ENCODE results near the gene AXL. TPM values are rescaled to one million over a fixed set of nuclear protein-coding genes. Genes with fewer than 3 reads are reported as not detected.
"Not testable (repeated sequence)": the region's sequence is repeated elsewhere in the genome, so short reads cannot be mapped to it uniquely, and the experiment has no call there.

The AXL gene
- total RNA-seq, result under 1 TPM; 0.36 to 0.50 TPM

- Mint-ChIP-seq H3K27ac (no peak within 1 kb of the TSS), H3K9me3 (no peaks in the 10 kb centered on the region), H3K27me3 (peaks cover 33% of the 10 kb centered on the region), H3K4me1 (ENCODE audit: low read depth) (peaks cover 6% of the 10 kb centered on the region), H3K36me3 (ENCODE audit: low read depth) (no peaks in the 10 kb centered on the region), H3K4me3 (no peak within 1 kb of the TSS)
- ATAC-seq (no peak), DNase-seq (no peak)
- intact Hi-C loops (cut with micrococcal nuclease), result no loop called here
- no peak for TF ChIP-seq CTCF (IDR thresholded peaks at IDR 0.05)
- POLR2A ChIA-PET, result no interaction called here
- CTCF ChIA-PET, result no interaction called here
Measured at GRCh38 chr19:41218615-41219507, at the start of gene AXL. Gene AXL (plus strand): TSS chr19:41219223. CDS start chr19:41219393, 170 bp downstream.

- CTCF ChIA-PET, result no interaction called here
- ATAC-seq (no peak), DNase-seq (no peak)
- no peak for TF ChIP-seq CTCF (IDR thresholded peaks at IDR 0.05)
- intact Hi-C loops (cut with micrococcal nuclease), result no loop called here
- peaks cover 10% of the 10 kb centered on the region for H3K4me1 Mint-ChIP-seq (ENCODE audit: low read depth)
- POLR2A ChIA-PET, result no interaction called here
- H3K27ac Mint-ChIP-seq, result no peak overlapping the region
- no peaks in the 10 kb centered on the region for H3K27me3 Mint-ChIP-seq
- H3K4me3 Mint-ChIP-seq, result no peak overlapping the region
- no peaks in the 10 kb centered on the region for H3K36me3 Mint-ChIP-seq (ENCODE audit: low read depth)
- H3K9me3 Mint-ChIP-seq, result no peaks in the 10 kb centered on the region
Measured at GRCh38 chr19:41172297-41173164, 46.5 kb upstream of the AXL start.

DNA sequence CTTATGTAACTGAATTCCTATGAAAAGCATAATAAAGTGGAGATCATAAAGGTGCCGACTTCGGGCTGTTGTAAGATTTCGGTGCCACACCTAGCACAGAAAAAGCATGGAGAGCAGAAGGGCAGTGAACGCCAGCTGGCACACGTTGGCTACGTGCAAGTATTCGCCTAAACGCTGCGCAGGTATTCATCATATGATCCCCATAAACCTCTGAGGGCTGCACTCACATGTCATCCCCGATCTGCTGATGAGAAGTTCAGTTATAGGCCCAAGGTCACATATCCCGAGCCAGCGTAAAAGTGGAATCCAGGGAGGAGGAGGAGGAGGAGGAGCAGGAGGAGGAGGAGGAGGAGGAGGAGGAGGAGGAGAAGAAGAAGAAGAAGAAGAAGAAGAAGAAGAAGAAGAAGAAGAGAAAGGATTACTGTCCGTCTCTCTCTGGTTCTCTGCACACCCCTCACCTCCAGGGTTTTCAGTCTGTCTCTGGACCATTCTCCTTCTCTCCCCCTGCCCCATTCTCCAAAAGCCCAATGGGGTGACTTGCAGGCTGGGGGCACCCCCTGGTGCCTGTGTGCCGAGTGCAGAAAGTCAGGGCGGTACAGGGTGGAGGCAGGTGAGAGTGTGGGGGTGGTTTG lies 44.6 kb upstream of the AXL start:
- ChIA-PET POLR2A (no interaction called here), CTCF (no interaction called here)
- intact Hi-C loops (cut with micrococcal nuclease), result no loop called here
- no peak for TF ChIP-seq CTCF (IDR thresholded peaks at IDR 0.05)
- no peak overlapping the region for H3K4me3 Mint-ChIP-seq
- peaks cover 10% of the 10 kb centered on the region for H3K4me1 Mint-ChIP-seq (ENCODE audit: low read depth)
- no peak for DNase-seq
- H3K9me3 Mint-ChIP-seq, result no peaks in the 10 kb centered on the region
- H3K27ac Mint-ChIP-seq, result no peak overlapping the region
- H3K27me3 Mint-ChIP-seq, result no peaks in the 10 kb centered on the region
- no peaks in the 10 kb centered on the region for H3K36me3 Mint-ChIP-seq (ENCODE audit: low read depth)
- ATAC-seq, result no peak

DNA sequence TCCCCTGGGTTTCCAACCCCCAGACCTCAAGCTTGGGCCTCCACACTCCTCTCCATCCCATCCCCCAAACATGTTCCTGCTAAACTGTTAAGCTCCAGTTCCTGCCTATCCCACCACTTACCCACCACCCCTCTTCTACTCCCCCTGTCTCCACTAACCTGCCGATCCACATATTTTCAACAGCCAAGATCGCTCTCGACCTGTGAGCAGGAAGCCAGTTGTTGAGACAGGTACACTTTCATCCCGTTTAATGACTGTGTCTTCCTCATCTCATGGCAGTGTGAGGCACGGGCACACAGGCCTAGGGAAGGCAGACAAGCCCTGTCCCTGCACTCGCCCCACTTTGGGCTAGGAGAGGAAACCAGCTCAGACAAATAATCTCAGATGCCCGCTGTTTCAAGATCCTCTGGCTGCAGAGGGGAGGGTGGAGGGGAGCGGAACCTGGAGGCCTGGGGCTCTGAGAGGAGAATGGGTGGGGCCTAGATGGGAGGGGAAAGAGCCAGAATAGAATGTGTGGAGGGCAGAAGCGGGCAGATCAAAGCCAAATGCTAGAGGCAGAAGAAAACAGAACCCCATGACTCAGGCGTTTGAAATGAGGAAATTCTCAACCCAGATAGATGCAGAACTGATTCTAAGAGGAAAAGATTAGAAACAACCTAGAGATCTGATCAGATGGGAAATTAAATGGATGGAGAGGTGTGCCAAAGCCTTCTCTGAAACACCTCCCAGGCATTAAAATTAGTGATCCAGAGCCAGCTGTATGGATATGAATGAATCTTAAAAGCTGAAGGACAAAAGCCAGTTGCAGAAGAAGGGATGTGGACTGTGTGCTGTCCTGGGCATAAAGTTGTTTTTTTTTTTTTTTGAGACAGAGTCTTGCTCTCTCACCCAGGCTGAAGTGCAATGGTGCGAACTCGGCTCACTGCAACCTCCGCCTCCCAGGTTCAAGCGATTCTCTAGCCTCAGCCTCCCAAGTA lies 42.9 kb upstream of the AXL start:
- CTCF ChIA-PET, result no interaction called here
- Mint-ChIP-seq H3K27me3 (no peaks in the 10 kb centered on the region), H3K36me3 (ENCODE audit: low read depth) (no peaks in the 10 kb centered on the region), H3K4me3 (no peak overlapping the region), H3K27ac (peak overlapping the region; percentile 29), H3K4me1 (ENCODE audit: low read depth) (peaks cover 10% of the 10 kb centered on the region), H3K9me3 (no peaks in the 10 kb centered on the region)
- ATAC-seq (peak; percentile 100), DNase-seq (peak; percentile 74)
- TF ChIP-seq CTCF (IDR thresholded peaks at IDR 0.05), result no peak
- POLR2A ChIA-PET, result no interaction called here
- intact Hi-C loops (cut with micrococcal nuclease), result no loop called here

GRCh38 chr19:41180173-41180572 lies 38.9 kb upstream of the AXL start:
- not testable (repeated sequence) for ATAC-seq

More at GRCh38 chr19:41180173-41180572, 38.9 kb upstream of the AXL start:
- CTCF ChIA-PET; DNase-seq; H3K27me3 Mint-ChIP-seq; H3K9me3 Mint-ChIP-seq; H3K4me1 Mint-ChIP-seq (ENCODE audit: low read depth); POLR2A ChIA-PET; H3K27ac Mint-ChIP-seq; H3K4me3 Mint-ChIP-seq; H3K36me3 Mint-ChIP-seq (ENCODE audit: low read depth); intact Hi-C loops (cut with micrococcal nuclease): not testable (repeated sequence)

Measured in activated CD8-positive, alpha-beta T cell treated with anti-CD3 and anti-CD28 coated beads for 36 hours (primary cell).